NCI-H2227 (cell line): Measurements from ENCODE around the gene ARAF.

ENCODE experiments used
- DNase-seq: peaks from one replicate; lab custom pipeline; 2025; ENCODE audit not compliant: unreplicated experiment; lab: John Stamatoyannopoulos, UW

The ARAF gene

GRCh38 chrX:47563801-47564315, 2.9 kb downstream of the ARAF start:
- DNase-seq: no peak

DNA sequence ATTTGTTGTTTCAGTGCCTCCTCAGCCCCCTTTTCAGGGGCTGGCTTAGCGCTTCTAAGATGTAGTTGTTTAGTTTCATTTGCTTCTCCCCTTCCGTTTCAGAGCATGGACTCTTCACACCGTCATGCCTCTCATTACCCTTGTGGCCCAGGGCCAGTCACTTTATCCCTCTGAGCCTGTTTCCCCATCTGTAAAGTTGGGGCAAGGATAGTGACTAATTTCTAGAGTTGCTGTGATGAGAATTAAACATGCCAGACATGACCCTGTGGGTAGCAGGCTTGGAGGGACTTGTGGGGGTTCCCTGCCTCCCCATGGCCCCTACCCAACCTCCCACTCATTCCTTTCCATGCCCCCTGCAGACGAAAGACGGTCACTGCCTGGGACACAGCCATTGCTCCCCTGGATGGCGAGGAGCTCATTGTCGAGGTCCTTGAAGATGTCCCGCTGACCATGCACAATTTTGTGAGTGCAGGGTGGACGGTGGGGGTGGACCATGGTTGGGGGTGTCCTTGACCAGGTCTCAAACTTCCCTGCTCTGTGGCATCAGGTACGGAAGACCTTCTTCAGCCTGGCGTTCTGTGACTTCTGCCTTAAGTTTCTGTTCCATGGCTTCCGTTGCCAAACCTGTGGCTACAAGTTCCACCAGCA, 3.6 kb downstream of the ARAF start:
- no peak for DNase-seq

DNA sequence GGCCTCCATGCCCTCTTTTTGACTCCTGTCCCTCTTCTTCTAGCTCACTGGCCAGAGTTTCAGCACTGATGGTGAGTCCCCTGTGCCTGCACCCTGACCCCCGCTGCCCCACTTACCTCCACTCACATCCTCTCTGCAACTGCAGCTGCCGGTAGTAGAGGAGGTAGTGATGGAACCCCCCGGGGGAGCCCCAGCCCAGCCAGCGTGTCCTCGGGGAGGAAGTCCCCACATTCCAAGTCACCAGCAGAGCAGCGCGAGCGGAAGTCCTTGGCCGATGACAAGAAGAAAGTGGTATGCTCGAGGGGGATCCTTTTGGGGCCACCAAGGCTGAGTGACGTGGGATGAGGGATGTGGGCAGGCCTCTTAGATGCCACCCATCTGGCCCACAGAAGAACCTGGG, 5.8 kb downstream of the ARAF start:
- no peak for DNase-seq

- peak; percentile 25 for DNase-seq
Observed at GRCh38 chrX:47568656-47569295, 7.8 kb downstream of the ARAF start.

DNA sequence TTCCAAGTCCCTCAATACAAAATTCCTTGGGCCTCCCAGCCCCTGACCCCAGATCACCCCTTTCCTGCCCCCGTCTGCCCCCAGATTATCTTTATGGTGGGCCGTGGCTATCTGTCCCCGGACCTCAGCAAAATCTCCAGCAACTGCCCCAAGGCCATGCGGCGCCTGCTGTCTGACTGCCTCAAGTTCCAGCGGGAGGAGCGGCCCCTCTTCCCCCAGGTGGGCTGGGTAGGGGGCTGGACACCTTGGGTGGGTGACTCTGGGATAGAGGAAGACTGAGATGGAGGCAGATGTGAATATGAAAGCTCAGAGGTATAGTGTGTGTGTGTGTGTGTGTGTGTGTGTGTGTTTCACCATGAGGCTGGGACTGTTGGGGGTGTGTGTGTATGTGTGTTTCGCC, 9.8 kb downstream of the ARAF start:
- no peak for DNase-seq

- no peak for DNase-seq
Observed at GRCh38 chrX:47571215-47571614, 10.2 kb downstream of the ARAF start.

DNA sequence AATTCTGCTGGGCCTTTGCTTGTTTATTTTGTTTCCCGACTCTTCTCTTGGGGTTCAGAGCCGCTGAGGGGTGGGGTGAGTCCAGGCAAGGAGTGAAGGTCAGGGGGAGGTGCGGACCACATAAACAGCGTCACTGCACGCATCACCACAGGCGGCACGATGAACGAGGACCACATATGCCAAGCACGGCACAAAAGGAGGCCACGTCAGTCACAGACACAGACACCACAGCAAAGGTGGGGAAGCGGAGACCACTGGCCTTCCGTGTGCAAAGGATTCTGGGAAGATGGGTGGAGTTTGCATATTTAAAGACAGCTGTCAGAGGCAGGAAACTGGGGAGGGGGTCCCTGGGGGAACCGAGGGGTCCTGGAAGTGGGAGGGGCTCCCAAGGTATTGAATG, 10.9 kb downstream of the ARAF start:
- no peak for DNase-seq

DNA sequence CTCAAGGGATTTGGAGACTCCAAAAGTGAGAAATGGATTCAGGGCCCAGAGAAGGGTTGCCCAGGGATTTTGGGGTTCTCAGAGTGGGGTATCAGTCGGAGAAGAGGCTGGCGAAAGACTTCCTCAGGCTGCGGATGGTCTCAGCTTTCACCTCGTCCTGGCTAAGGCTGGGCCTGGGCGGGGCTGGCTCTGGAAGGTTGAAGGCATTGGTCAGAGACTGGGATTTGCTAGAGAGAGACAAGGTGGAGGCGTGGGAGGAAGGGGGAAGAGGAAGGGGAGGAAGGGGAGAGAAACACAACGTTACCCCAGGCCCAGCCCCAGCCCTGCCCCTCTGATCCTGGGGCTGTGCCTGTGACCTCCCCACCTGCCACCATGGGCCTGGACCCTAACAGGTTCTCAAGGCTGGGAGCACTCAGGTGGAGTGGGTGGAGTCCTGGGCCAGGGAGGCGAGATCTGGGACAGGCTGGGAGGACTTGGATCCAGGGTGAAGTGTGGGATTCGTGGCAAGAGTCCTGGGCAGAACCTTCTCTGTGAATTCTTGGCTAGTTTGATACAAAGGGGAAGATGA, 11.9 kb downstream of the ARAF start:
- no peak for DNase-seq

- DNase-seq: no peak
Observed at GRCh38 chrX:47573341-47574075, 12.5 kb downstream of the ARAF start.

DNA sequence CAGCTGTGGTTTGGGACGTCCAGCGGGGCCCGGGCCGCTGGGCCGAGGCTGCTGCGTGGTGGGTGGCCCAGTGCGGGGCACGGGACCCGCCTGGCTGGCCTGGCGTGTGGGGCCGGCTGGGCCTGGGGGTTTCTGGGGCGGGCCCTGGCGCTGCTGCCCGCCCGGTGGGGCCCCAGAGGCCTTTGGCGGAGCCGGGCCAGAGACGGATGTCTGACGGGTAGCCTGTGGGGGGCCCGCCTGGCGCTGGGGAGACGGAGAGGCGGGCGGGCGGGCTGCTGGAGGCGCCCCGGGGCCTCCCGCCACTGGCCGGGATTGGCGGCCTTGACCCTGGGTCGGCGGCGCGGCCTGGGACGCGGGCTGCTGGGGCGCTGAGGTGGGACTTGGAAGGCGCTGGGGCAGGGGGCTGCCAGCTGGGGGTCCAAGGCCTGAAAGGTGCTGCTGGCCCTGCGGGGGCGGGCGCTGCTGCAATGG, 13.1 kb downstream of the ARAF start:
- no peak for DNase-seq

- no peak for DNase-seq
Observed at GRCh38 chrX:47574547-47575301, 13.7 kb downstream of the ARAF start.

- DNase-seq: no peak
Observed at GRCh38 chrX:47576021-47576898, 15.3 kb downstream of the ARAF start.

- DNase-seq: no peak
Observed at GRCh38 chrX:47577424-47577823, 16.4 kb downstream of the ARAF start.

DNA sequence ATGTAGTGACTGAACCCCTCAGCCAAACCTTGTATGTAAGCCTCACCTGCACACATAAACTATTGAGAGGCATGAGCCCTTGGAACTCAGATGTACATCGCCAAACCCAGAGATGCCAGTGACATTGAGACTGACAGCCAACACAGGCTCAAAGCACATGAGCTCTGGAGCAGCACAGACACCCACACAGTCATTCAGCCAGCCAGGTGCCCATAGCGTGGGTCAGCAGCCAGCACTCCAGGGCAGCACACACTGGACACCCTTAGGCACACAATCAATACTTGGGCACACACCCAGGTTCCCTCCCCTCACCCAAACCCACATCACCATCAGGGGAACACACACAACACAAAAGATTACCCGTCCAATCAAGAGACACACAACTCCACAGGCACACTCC, 16.9 kb downstream of the ARAF start:
- no peak for DNase-seq

GRCh38 chrX:47578692-47579091, 17.7 kb downstream of the ARAF start:
- DNase-seq: no peak

GRCh38 chrX:47579537-47579936, 18.5 kb downstream of the ARAF start:
- DNase-seq: no peak

DNA sequence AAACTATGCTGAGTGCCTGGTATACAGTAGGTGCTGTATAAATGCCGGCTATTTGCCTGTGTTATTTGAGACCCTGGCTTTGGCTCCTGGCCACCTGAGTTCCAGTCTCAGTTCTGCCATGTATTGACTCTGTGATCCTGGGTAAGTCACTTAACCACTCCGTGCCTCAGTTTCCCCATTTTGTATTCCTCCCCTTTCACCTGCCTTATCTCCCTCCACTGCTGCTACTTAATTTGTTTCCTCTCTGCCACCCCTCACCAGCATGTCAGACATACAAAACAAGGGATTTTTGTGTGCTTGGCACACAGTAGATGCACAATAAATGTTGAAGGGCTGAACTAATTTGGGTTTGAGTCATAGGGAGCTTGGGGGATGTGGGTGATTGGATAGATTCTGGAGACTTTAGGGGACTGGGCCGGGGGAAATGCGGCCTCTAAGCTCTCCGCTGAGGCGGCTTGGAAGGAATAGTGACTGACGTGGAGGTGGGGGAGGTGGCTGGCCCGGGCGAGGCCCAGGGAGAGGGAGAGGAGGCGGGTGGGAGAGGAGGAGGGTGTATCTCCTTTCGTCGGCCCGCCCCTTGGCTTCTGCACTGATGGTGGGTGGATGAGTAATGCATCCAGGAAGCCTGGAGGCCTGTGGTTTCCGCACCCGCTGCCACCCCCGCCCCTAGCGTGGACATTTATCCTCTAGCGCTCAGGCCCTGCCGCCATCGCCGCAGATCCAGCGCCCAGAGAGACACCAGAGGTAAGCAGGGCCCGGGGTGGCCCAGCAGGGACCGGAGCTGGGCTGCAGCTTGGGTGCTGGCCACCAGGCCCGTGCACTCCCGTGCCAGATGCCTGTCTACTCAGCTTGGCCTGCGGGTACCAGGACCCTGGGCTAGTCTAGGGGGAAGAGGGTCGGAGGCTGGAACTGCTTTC, 21.0 kb downstream of the ARAF start, which contains the start of gene TIMP1:
TSS of gene TIMP1 (plus strand) at position 706 of the 917 bp plus-strand sequence. CDS start 980 bp downstream, outside the sequence.
- peak; percentile 95 for DNase-seq

DNA sequence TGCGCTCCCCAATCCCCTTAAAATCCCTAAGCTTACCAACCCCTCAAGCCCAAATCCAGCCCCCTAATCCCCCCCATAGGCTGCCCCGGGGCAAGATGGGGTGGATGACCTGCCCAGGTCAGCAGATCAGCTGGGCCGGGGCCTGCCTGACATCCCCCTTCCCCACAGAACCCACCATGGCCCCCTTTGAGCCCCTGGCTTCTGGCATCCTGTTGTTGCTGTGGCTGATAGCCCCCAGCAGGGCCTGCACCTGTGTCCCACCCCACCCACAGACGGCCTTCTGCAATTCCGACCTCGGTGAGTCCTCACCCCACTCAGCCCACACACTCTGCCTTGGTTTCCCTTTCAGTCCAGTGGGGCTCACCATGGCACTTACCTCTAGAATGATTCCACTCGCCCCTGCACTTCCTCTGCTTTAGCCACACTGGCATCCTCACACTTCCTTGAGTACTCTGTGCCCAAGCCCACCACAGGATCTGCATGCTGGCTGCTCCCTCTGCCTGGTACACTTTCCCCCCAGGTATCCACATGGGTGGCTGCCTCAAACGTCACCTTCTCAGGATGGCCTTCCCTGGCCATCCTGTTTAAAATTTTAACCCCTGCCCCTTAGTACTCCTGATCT, 22.3 kb downstream of the ARAF start:
- DNase-seq: no peak
